Ascending aorta (tissue), 2 donors: ENCODE measurements around the gene SAV1. TPM values are rescaled to one million over a fixed set of nuclear protein-coding genes. Genes with fewer than 3 reads are reported as not detected.

Experiments used
- DNase-seq, 2 donors: peaks; one replicate each; pipeline ENCODE4 v3.0.0-alpha.2; 2019; ENCODE audit warnings: low spot score in 2 of 2
- H3K27ac ChIP-seq, 2 donors: fragments of 200-600 bp; sonication (generic); one replicate each; pipeline ENCODE4 v1.5.1; 2016 to 2017; ENCODE audit warnings: mild to moderate bottlenecking in 1 of 2
- H3K27me3 ChIP-seq: fragments of 200-600 bp; sonication (generic); one replicate; pipeline ENCODE4 v1.5.1; 2017
- H3K36me3 ChIP-seq, 2 donors: fragments of 200-600 bp; sonication (generic); one replicate each; pipeline ENCODE4 v1.5.1; 2016
- H3K4me1 ChIP-seq, 2 donors: fragments of 200-600 bp; sonication (generic); one replicate each; pipeline ENCODE4 v1.5.1; 2016 to 2017; ENCODE audit warnings: mild to moderate bottlenecking in 1 of 2
- H3K4me3 ChIP-seq, 2 donors: fragments of 200-600 bp; sonication (generic); one replicate each; pipeline ENCODE4 v1.5.1; 2016 to 2017; ENCODE audit warnings: mild to moderate bottlenecking in 1 of 2
- H3K9me3 ChIP-seq, 2 donors: fragments of 200-600 bp; sonication (generic); one replicate each; pipeline ENCODE4 v1.5.1; 2016
- CTCF ChIP-seq, 3 experiments: fragments of 200-600 bp in 2 of 3; fragments of 450-650 bp in 1 of 3; sonication (generic) in 2 of 3; IDR thresholded peaks; one replicate each; pipeline ENCODE4 v1.5.1; 2016 to 2019; ENCODE audit warnings: antibody characterized with exemption in 3 of 3, mild to moderate bottlenecking in 1 of 3, moderate library complexity in 1 of 3
- intact Hi-C: fragments of 100-400 bp; cut with DNase I; formaldehyde crosslinking; loops from one replicate; pipeline ENCODE4 v1.15.1; 2023
- total RNA-seq: library from RNA; depleted of rRNA; stranded (reverse); fragments of >200 nt; gene quantifications from one replicate; pipeline ENCODE4 v1.1.0, GENCODE V29; 2016

Gene SAV1
- total RNA-seq, 1 donor from 2014 or later, result 61.7 TPM

GRCh38 chr14:50659327-50659974, 8.7 kb downstream of the SAV1 start:
- intact Hi-C loops, result no loop called here
- Histone ChIP-seq H3K4me3 (no peak overlapping the region), H3K36me3 (peaks cover 0 to 8% of the 10 kb centered on the region in 2 donors), H3K27me3 (no peaks in the 10 kb centered on the region), H3K27ac (no peak overlapping the region), H3K4me1 (peaks cover under 1 to 25% of the 10 kb centered on the region in 2 donors), H3K9me3 (no peaks in the 10 kb centered on the region)
- no peak for DNase-seq
- TF ChIP-seq CTCF (IDR thresholded peaks at IDR 0.05), result no peak

GRCh38 chr14:50658203-50658602, 9.9 kb downstream of the SAV1 start:
- TF ChIP-seq CTCF (IDR thresholded peaks at IDR 0.05), result no peak
- Histone ChIP-seq H3K4me3 (peak overlapping the region in 1 of 2 donors; percentile 12), H3K9me3 (no peaks in the 10 kb centered on the region), H3K4me1 (peaks cover 4 to 24% of the 10 kb centered on the region in 2 donors), H3K27ac (peak overlapping the region; percentile 22 to 29), H3K36me3 (peaks cover 0 to 8% of the 10 kb centered on the region in 2 donors), H3K27me3 (no peaks in the 10 kb centered on the region)
- no peak for DNase-seq
- intact Hi-C loops, result no loop called here

DNA sequence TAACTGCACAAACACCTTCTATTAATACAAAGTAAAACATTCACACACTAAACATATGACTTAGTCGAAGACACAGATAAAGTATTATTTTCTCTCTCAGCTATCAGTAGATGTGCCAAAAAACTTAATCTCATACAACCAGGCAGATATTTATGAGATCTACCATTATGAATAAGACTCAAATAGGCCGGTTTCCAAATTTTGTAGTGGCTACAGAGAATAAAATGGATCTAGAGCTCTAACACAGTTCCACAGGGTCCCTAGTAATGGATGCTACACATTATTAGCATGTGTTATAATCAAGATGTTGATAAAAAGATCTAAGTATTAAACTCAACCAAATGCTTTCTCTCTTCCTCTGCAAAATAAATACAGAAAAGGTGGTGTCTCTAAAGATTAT, 10.4 kb downstream of the SAV1 start:
- no peaks in the 10 kb centered on the region for H3K9me3 ChIP-seq
- H3K27me3 ChIP-seq, result no peaks in the 10 kb centered on the region
- peaks cover 0 to 8% of the 10 kb centered on the region in 2 donors for H3K36me3 ChIP-seq
- intact Hi-C loops, result no loop called here
- no peak for TF ChIP-seq CTCF (IDR thresholded peaks at IDR 0.05)
- H3K4me3 ChIP-seq, result peak overlapping the region in 1 of 2 donors; percentile 12
- H3K4me1 ChIP-seq, result peaks cover 4 to 29% of the 10 kb centered on the region in 2 donors
- no peak for DNase-seq
- peak overlapping the region; percentile 22 to 29 for H3K27ac ChIP-seq

DNA sequence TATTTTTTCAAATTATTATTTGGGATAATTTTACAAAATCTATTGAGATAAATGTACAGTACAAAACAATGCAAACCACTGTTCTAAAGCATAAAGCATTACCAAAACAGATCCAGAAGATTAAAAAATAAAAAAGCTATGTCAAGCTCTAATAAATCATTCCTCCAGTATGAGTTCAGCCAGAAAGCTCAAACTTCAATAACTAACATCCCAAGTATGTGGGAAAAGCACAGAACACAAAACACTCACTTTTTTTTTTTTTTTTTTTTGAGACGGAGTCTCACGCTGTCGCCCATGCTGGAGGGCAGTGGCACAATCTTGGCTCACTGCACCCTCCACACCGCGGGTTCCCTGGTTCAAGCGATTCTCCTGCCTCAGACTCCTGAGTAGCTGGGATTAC, 11.3 kb downstream of the SAV1 start:
- H3K4me1 ChIP-seq, result peaks cover 4 to 35% of the 10 kb centered on the region in 2 donors
- no peak for TF ChIP-seq CTCF (IDR thresholded peaks at IDR 0.05)
- DNase-seq, result no peak
- no peaks in the 10 kb centered on the region for H3K9me3 ChIP-seq
- intact Hi-C loops, result no loop called here
- peak overlapping the region in 1 of 2 donors; percentile 56 for H3K27ac ChIP-seq
- H3K4me3 ChIP-seq, result no peak overlapping the region
- H3K27me3 ChIP-seq, result no peaks in the 10 kb centered on the region
- peaks cover 0 to 8% of the 10 kb centered on the region in 2 donors for H3K36me3 ChIP-seq

DNA sequence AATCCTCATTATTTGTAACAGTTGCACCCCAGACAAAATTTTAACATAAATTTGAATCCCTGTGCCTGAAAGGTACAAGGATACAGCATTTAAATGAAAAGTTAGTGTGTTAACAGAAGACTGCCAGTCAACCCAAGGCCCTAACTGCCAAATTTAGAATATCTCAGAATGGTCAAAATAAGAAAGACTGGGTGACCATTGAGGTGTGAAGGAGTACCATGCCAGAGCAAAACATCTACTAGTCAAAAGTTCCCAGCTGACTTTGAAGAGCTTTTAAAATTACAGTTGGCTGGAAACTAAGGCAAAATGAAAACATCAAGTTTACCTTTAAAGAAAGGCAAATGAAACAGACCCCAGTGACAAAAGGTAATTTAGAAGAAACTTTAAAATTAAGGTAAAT, 18.4 kb downstream of the SAV1 start:
- peaks cover 0 to 12% of the 10 kb centered on the region in 2 donors for H3K36me3 ChIP-seq
- no peak for DNase-seq
- no peak for TF ChIP-seq CTCF (IDR thresholded peaks at IDR 0.05)
- intact Hi-C loops, result no loop called here
- H3K4me1 ChIP-seq, result peaks cover 4 to 25% of the 10 kb centered on the region in 2 donors
- no peak overlapping the region for H3K27ac ChIP-seq
- H3K4me3 ChIP-seq, result no peak overlapping the region
- no peaks in the 10 kb centered on the region for H3K27me3 ChIP-seq
- H3K9me3 ChIP-seq, result no peaks in the 10 kb centered on the region
